WTC11 (cell line): Measurements from ENCODE around the gene MAML3.

Experiments used
- ARID4B ChIP-seq: sonication (generic); formaldehyde crosslinking; IDR thresholded peaks from 2 replicates; pipeline ENCODE4 v1.8.0; 2023; ENCODE audit warnings: missing genetic modification reagents, mild to moderate bottlenecking, borderline replicate concordance
- ATF3 ChIP-seq: sonication (generic); formaldehyde crosslinking; conservative IDR thresholded peaks from 2 replicates; pipeline ENCODE4 v1.8.1; 2022; ENCODE audit warnings: mild to moderate bottlenecking, missing genetic modification reagents
- CREB1 ChIP-seq: sonication (generic); formaldehyde crosslinking; IDR thresholded peaks from 2 replicates; pipeline ENCODE4 v1.8.0; 2023; ENCODE audit warnings: mild to moderate bottlenecking, missing genetic modification reagents
- CTCF ChIP-seq: fragments of 200-600 bp; IDR thresholded peaks from 2 replicates; pipeline ENCODE4 v1.8.0; 2022; ENCODE audit warnings: antibody characterized with exemption
- E2F1 ChIP-seq: sonication (generic); formaldehyde crosslinking; IDR thresholded peaks from 2 replicates; pipeline ENCODE4 v1.8.0; 2022; ENCODE audit warnings: mild to moderate bottlenecking, missing genetic modification reagents
- ELF4 ChIP-seq: sonication (generic); formaldehyde crosslinking; IDR thresholded peaks from 2 replicates; pipeline ENCODE4 v1.8.1; 2022; ENCODE audit warnings: low read depth, mild to moderate bottlenecking, moderate library complexity, missing genetic modification reagents
- ESRRA ChIP-seq: sonication (generic); formaldehyde crosslinking; IDR thresholded peaks from 2 replicates; pipeline ENCODE4 v1.8.1; 2022; ENCODE audit warnings: mild to moderate bottlenecking, missing genetic modification reagents, borderline replicate concordance
- NFE2L1 ChIP-seq: sonication (generic); formaldehyde crosslinking; IDR thresholded peaks from 2 replicates; pipeline ENCODE4 v1.8.1; 2023; ENCODE audit warnings: missing genetic modification reagents
- TEAD1 ChIP-seq: sonication (generic); formaldehyde crosslinking; IDR thresholded peaks from 2 replicates; pipeline ENCODE4 v1.8.0; 2022; ENCODE audit warnings: mild to moderate bottlenecking, missing genetic modification reagents
- ZNF232 ChIP-seq: sonication (generic); formaldehyde crosslinking; IDR thresholded peaks from 2 replicates; pipeline ENCODE4 v1.8.0; 2022; ENCODE audit warnings: mild to moderate bottlenecking, missing genetic modification reagents
- ZNF416 ChIP-seq: fragments of 250-450 bp; sonication (Bioruptor Pico); IDR thresholded peaks from 2 replicates; pipeline ENCODE4 v1.9.0; 2021; ENCODE audit warnings: mild to moderate bottlenecking, inconsistent platforms

- TF ChIP-seq ZNF416 (CRISPR knock-in tag) (no peak), CTCF (no peak), CREB1 (CRISPR knock-in tag) (no peak), ARID4B (CRISPR knock-in tag) (no peak), E2F1 (CRISPR knock-in tag) (no peak), ELF4 (CRISPR knock-in tag) (no peak), NFE2L1 (CRISPR knock-in tag) (no peak), TEAD1 (CRISPR knock-in tag) (no peak), ESRRA (CRISPR knock-in tag) (no peak), ATF3 (CRISPR knock-in tag) (no peak), ZNF232 (CRISPR knock-in tag) (no peak)
Measured at GRCh38 chr4:139851639-139852038, 302.3 kb downstream of the MAML3 start.
